Measurements from ENCODE around the gene ARHGEF28. TPM values are rescaled to one million over a fixed set of nuclear protein-coding genes. Genes with fewer than 3 reads are reported as not detected.
A peak's percentile ranks its signal among the peaks of the same experiment; 100 is the strongest.

The ARHGEF28 gene
- total and polyA plus RNA-seq, 8 donors, result 13.9 to 156 (median 55.7) TPM

DNA sequence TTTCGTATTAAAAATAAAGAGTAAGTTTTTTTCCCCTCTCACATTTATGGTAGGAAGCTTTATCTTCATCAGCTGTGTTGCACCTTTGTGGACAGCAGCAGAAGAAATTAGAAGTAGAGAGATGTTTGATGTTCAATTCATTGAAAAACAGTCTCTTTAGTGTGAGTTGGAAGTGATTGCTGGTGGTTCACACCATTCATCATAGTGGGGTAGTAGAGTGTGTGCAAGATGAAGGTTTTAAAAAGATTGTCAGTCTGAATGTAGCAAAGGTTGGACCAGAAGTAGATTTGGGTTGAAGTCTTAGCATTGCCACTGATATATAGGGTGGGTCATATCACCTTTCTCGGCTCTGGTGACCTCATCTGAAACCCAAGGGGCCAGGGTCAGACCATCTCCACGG, 10.4 kb downstream of the ARHGEF28 start:
- H3K4me1 ChIP-seq, result peaks cover 10 to 45% (median 26%) of the 10 kb centered on the region in 4 donors
- no peak overlapping the region for H3K27ac ChIP-seq
- no peak overlapping the region for H3K4me3 ChIP-seq
- H3K27me3 ChIP-seq, result no peaks in the 10 kb centered on the region
- no peak for DNase-seq
- TF ChIP-seq CTCF (IDR thresholded peaks at IDR 0.05) (no peak), POLR2A (IDR thresholded peaks at IDR 0.05) (no peak), EP300 (IDR thresholded peaks at IDR 0.05) (no peak), POLR2AphosphoS5 (IDR thresholded peaks at IDR 0.05) (no peak)
- H3K9me3 ChIP-seq, result no peaks in the 10 kb centered on the region
- WGBS, 5 donors, result 61 to 78% (median 66%) methylated on average over 3 of the region's 3 CpGs
- no peaks in the 10 kb centered on the region for H3K36me3 ChIP-seq
- intact Hi-C loops (cut with DNase I; ENCODE audit: low total_unique reads), result no loop called here

DNA sequence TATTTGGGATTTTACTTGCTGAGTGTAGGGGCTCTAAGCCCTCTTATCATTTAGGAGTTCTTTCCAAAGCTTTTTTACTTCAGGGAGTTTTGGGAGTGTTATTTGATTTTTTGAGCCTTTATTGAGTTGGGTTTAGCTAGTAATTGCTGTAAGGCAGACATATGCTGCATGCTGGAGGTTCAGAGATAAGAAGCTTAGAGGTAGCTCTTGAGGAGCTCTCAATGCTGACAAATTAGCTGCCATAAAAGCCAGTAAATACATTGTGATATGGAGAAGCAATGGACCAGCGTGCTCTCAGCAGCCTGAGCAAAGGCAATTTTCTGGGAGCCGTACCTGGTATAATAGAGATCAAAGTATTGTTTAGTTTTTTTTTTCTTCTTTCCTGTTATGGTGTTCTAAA, 11.6 kb downstream of the ARHGEF28 start:
- H3K4me1 ChIP-seq, result peaks cover 13 to 46% (median 27%) of the 10 kb centered on the region in 4 donors
- no peaks in the 10 kb centered on the region for H3K36me3 ChIP-seq
- 40 to 54% (median 47%) methylated on average over 2 of the region's 2 CpGs for WGBS, 5 donors
- no peak for DNase-seq
- no peak for TF ChIP-seq POLR2A (IDR thresholded peaks at IDR 0.05)
- TF ChIP-seq POLR2AphosphoS5 (IDR thresholded peaks at IDR 0.05), result no peak
- no peak for TF ChIP-seq CTCF (IDR thresholded peaks at IDR 0.05)
- no peak for TF ChIP-seq EP300 (IDR thresholded peaks at IDR 0.05)
- H3K9me3 ChIP-seq, result no peaks in the 10 kb centered on the region
- H3K27ac ChIP-seq, result no peak overlapping the region
- intact Hi-C loops (cut with DNase I; ENCODE audit: low total_unique reads), result no loop called here
- H3K27me3 ChIP-seq, result no peaks in the 10 kb centered on the region
- no peak overlapping the region for H3K4me3 ChIP-seq

- Histone ChIP-seq H3K27me3 (no peaks in the 10 kb centered on the region), H3K36me3 (no peaks in the 10 kb centered on the region), H3K4me3 (no peak overlapping the region), H3K9me3 (no peaks in the 10 kb centered on the region), H3K27ac (peak overlapping the region in 1 of 5 donors; percentile 39), H3K4me1 (peaks cover 13 to 42% (median 32%) of the 10 kb centered on the region in 4 donors)
- intact Hi-C loops (cut with DNase I; ENCODE audit: low total_unique reads), result no loop called here
- DNase-seq, result no peak
- TF ChIP-seq CTCF (IDR thresholded peaks at IDR 0.05) (no peak), POLR2AphosphoS5 (IDR thresholded peaks at IDR 0.05) (no peak), EP300 (IDR thresholded peaks at IDR 0.05) (no peak), POLR2A (IDR thresholded peaks at IDR 0.05) (no peak)
- WGBS, 5 donors, result 23 to 37% (median 31%) methylated on average over 4 of the region's 4 CpGs
Observed at GRCh38 chr5:73638344-73639095, 12.5 kb downstream of the ARHGEF28 start.

DNA sequence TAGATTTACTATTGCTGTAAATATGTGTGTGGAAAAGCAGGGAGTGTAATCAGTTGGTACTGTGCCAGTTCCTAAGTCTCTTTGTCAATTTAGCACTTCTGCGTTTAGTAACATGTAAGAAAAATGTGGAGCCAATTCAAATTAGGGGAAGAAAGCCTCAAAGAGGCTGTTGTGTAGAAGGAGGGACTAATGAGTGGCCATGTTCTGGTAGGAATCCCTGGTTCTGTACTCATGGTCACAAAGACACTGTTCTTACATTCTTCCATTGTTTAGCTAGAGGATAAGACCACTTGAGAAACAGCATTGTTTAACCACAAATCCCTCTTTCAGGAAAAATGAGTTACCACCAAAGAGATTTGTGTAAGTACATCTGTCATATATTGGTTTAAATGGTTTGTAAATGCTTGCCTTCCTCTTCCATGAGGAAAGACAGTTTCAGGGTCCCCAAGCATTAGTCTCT, 14.9 kb downstream of the ARHGEF28 start:
- WGBS, 5 donors, result 6 to 21% (median 13%) methylated on average over 1 of the region's 1 CpG
- no peaks in the 10 kb centered on the region for H3K36me3 ChIP-seq
- TF ChIP-seq POLR2AphosphoS5 (IDR thresholded peaks at IDR 0.05) (no peak), CTCF (IDR thresholded peaks at IDR 0.05) (no peak), POLR2A (IDR thresholded peaks at IDR 0.05) (no peak), EP300 (IDR thresholded peaks at IDR 0.05) (no peak)
- peaks cover 19 to 56% (median 38%) of the 10 kb centered on the region in 4 donors for H3K4me1 ChIP-seq
- H3K9me3 ChIP-seq, result no peaks in the 10 kb centered on the region
- DNase-seq, result no peak
- H3K27ac ChIP-seq, result peak overlapping the region in 1 of 5 donors; percentile 23
- no peaks in the 10 kb centered on the region for H3K27me3 ChIP-seq
- H3K4me3 ChIP-seq, result no peak overlapping the region
- intact Hi-C loops (cut with DNase I; ENCODE audit: low total_unique reads), result no loop called here
